Kidney glomerular epithelial cell (primary cell): ENCODE results near the gene CELSR3.
A peak's percentile ranks its signal among the peaks of the same experiment; 100 is the strongest.

Experiments
- DNase-seq: peaks from one replicate; lab custom pipeline; 2025; lab: John Stamatoyannopoulos, UW

Gene CELSR3

GRCh38 chr3:48661501-48662144 is 1.1 kb downstream of the CELSR3 start:
- DNase-seq = peak; percentile 45

GRCh38 chr3:48660800-48661400 is 1.8 kb downstream of the CELSR3 start:
- DNase-seq = no peak

- no peak for DNase-seq
Observed at GRCh38 chr3:48656841-48657281, 5.8 kb downstream of the CELSR3 start.

GRCh38 chr3:48656061-48656840 is 6.4 kb downstream of the CELSR3 start:
- DNase-seq = peak; percentile 52

- DNase-seq = no peak
Observed at GRCh38 chr3:48655606-48656005, 7.1 kb downstream of the CELSR3 start.

GRCh38 chr3:48655063-48655462 is 7.6 kb downstream of the CELSR3 start:
- DNase-seq = no peak

GRCh38 chr3:48652923-48653715 is 9.6 kb downstream of the CELSR3 start:
- DNase-seq = no peak

GRCh38 chr3:48651771-48652170 is 10.9 kb downstream of the CELSR3 start:
- no peak for DNase-seq

GRCh38 chr3:48650723-48651122 is 12.0 kb downstream of the CELSR3 start:
- no peak for DNase-seq

GRCh38 chr3:48648188-48648850 is 14.4 kb downstream of the CELSR3 start:
- no peak for DNase-seq

GRCh38 chr3:48647714-48648113 is 15.0 kb downstream of the CELSR3 start:
- DNase-seq = no peak

- DNase-seq = no peak
Observed at GRCh38 chr3:48644898-48645760, 17.6 kb downstream of the CELSR3 start.

- DNase-seq = no peak
Observed at GRCh38 chr3:48642605-48643004, 20.1 kb downstream of the CELSR3 start.

GRCh38 chr3:48641396-48641795 is 21.3 kb downstream of the CELSR3 start:
- no peak for DNase-seq

- no peak for DNase-seq
Observed at GRCh38 chr3:48639944-48640606, 22.6 kb downstream of the CELSR3 start.

GRCh38 chr3:48637305-48637704 is 25.4 kb downstream of the CELSR3 start:
- DNase-seq = no peak

GRCh38 chr3:48636149-48636655 is 26.5 kb downstream of the CELSR3 start:
- DNase-seq = no peak

- peak; percentile 83 for DNase-seq
Observed at GRCh38 chr3:48635222-48636021, 27.3 kb downstream of the CELSR3 start, which contains the start of gene SLC26A6. TSS of gene SLC26A6 (minus strand) at chr3:48635461. CDS start at chr3:48635393, 68 bp downstream.

GRCh38 chr3:48634661-48635221 is 27.9 kb downstream of the CELSR3 start:
- DNase-seq = peak; percentile 58
